ENCODE data around the gene COMMD6.

DNA sequence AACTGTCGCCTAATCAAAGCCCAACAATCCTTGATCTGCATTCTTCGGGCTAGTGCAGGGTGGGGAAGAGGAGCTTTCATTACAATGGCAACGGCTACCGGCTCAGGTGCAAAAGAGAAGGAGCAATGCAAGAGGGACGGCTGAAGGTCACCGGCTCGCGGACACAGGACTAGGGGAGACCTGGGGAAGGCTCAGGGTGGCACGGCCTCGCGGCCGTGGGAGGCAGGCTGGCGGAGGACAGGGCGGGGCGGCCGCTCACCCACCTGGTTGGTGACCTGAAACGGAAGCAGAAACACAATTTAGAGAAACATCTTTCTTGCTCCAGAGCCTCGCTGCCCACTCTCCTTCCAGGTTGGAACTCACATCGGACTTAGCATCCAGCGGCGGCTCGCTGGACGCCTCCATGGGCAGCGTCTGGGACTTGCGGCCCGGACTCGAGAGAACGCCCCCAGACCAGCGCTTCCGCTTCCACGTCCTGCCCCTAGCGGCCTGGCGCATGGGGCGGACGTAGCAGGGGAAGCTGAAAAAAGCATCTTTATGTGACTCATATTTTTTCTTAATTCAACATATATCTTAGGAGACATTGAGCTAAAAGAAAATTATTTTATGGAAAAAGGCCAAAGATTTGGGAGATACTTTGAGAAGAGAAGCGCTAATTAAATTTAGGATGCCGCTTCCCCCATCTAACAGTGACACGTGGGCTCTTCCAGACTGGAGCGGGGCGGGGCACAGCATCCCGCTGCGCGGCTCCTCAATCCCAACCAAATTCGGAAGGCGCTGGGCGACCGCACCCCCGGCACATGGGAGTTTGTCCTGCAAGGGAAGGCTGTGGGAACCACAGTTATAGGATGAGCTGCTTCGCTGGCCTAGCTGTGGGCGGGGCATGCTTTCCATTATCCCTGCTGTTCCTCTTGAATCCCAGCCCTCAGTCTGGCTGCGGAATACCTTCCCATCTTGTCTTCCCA, at the start of gene COMMD6:
- peak; percentile 64 for TF ChIP-seq POLR2A (IDR thresholded peaks at IDR 0.05)
- TF ChIP-seq, protein P1, sequence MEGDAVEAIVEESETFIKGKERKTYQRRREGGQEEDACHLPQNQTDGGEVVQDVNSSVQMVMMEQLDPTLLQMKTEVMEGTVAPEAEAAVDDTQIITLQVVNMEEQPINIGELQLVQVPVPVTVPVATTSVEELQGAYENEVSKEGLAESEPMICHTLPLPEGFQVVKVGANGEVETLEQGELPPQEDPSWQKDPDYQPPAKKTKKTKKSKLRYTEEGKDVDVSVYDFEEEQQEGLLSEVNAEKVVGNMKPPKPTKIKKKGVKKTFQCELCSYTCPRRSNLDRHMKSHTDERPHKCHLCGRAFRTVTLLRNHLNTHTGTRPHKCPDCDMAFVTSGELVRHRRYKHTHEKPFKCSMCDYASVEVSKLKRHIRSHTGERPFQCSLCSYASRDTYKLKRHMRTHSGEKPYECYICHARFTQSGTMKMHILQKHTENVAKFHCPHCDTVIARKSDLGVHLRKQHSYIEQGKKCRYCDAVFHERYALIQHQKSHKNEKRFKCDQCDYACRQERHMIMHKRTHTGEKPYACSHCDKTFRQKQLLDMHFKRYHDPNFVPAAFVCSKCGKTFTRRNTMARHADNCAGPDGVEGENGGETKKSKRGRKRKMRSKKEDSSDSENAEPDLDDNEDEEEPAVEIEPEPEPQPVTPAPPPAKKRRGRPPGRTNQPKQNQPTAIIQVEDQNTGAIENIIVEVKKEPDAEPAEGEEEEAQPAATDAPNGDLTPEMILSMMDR (IDR thresholded peaks at IDR 0.05), result peak; percentile 72 to 94 (median 86)
- TF ChIP-seq POLR2AphosphoS5 (IDR thresholded peaks at IDR 0.05), result peak; percentile 76 to 82 (median 78)
